ENCODE results near the gene STUM.

STUM gene

GRCh38 chr1:226625832-226626576, 77.4 kb downstream of the STUM start:
- no peaks in the 10 kb centered on the region for H3K4me1 ChIP-seq (ENCODE audit: control insufficient read depth, insufficient read depth, low read length)
- no peak overlapping the region for H3K27ac ChIP-seq (ENCODE audit: low read length)
- H3K36me3 ChIP-seq (ENCODE audit: control insufficient read depth, insufficient read depth, low read length) = no peaks in the 10 kb centered on the region
- H3K4me3 ChIP-seq (ENCODE audit: low read length) = no peak overlapping the region
- peaks cover 3% of the 10 kb centered on the region; the same call in 1 of the 2 replicates for H3K27me3 ChIP-seq (ENCODE audit: control insufficient read depth, insufficient read depth, low read length)
- DNase-seq (ENCODE audit: low read depth, low spot score) = no peak
- no peaks in the 10 kb centered on the region for H3K9me3 ChIP-seq (ENCODE audit: control insufficient read depth, insufficient read depth, low read length)
- no CpG with 5 or more reads among the region's 10 CpGs for WGBS (ENCODE audit: insufficient coverage, insufficient read length)

GRCh38 chr1:226626577-226626956, 78.0 kb downstream of the STUM start:
- no peaks in the 10 kb centered on the region for H3K36me3 ChIP-seq (ENCODE audit: control insufficient read depth, insufficient read depth, low read length)
- no peaks in the 10 kb centered on the region for H3K4me1 ChIP-seq (ENCODE audit: control insufficient read depth, insufficient read depth, low read length)
- H3K27ac ChIP-seq (ENCODE audit: low read length) = no peak overlapping the region
- no CpG with 5 or more reads among the region's 11 CpGs for whole genome bisulfite sequencing (ENCODE audit: insufficient coverage, insufficient read length)
- peaks cover 3% of the 10 kb centered on the region; the same call in 1 of the 2 replicates for H3K27me3 ChIP-seq (ENCODE audit: control insufficient read depth, insufficient read depth, low read length)
- no peak for DNase-seq (ENCODE audit: low read depth, low spot score)
- no peak overlapping the region for H3K4me3 ChIP-seq (ENCODE audit: low read length)
- no peaks in the 10 kb centered on the region for H3K9me3 ChIP-seq (ENCODE audit: control insufficient read depth, insufficient read depth, low read length)

GRCh38 chr1:226627050-226627755, 78.6 kb downstream of the STUM start:
- no peaks in the 10 kb centered on the region for H3K4me1 ChIP-seq (ENCODE audit: control insufficient read depth, insufficient read depth, low read length)
- WGBS (ENCODE audit: insufficient coverage, insufficient read length) = no CpG with 5 or more reads among the region's 6 CpGs

GRCh38 chr1:226627924-226628611, 79.5 kb downstream of the STUM start:
- Histone ChIP-seq H3K36me3 (ENCODE audit: control insufficient read depth, insufficient read depth, low read length) (no peaks in the 10 kb centered on the region), H3K9me3 (ENCODE audit: control insufficient read depth, insufficient read depth, low read length) (no peaks in the 10 kb centered on the region)
- no CpG with 5 or more reads among the region's 11 CpGs for WGBS (ENCODE audit: insufficient coverage, insufficient read length)

More at GRCh38 chr1:226627050-226627755, 78.6 kb downstream of the STUM start:
- Histone ChIP-seq H3K9me3 (ENCODE audit: control insufficient read depth, insufficient read depth, low read length) (no peaks in the 10 kb centered on the region), H3K27ac (ENCODE audit: low read length) (no peak overlapping the region), H3K4me3 (ENCODE audit: low read length) (no peak overlapping the region), H3K27me3 (ENCODE audit: control insufficient read depth, insufficient read depth, low read length) (peaks cover 3% of the 10 kb centered on the region; the same call in 1 of the 2 replicates), H3K36me3 (ENCODE audit: control insufficient read depth, insufficient read depth, low read length) (no peaks in the 10 kb centered on the region)
- no peak for DNase-seq (ENCODE audit: low read depth, low spot score)

GRCh38 chr1:226628612-226629155, 80.1 kb downstream of the STUM start:
- Histone ChIP-seq H3K9me3 (ENCODE audit: control insufficient read depth, insufficient read depth, low read length) (no peaks in the 10 kb centered on the region), H3K27ac (ENCODE audit: low read length) (no peak overlapping the region), H3K4me1 (ENCODE audit: control insufficient read depth, insufficient read depth, low read length) (no peaks in the 10 kb centered on the region), H3K4me3 (ENCODE audit: low read length) (no peak overlapping the region), H3K36me3 (ENCODE audit: control insufficient read depth, insufficient read depth, low read length) (no peaks in the 10 kb centered on the region), H3K27me3 (ENCODE audit: control insufficient read depth, insufficient read depth, low read length) (peaks cover 3% of the 10 kb centered on the region; the same call in 1 of the 2 replicates)
- no peak for DNase-seq (ENCODE audit: low read depth, low spot score)
- WGBS (ENCODE audit: insufficient coverage, insufficient read length) = no CpG with 5 or more reads among the region's 10 CpGs

More at GRCh38 chr1:226627924-226628611, 79.5 kb downstream of the STUM start:
- no peaks in the 10 kb centered on the region for H3K4me1 ChIP-seq (ENCODE audit: control insufficient read depth, insufficient read depth, low read length)
- H3K4me3 ChIP-seq (ENCODE audit: low read length) = no peak overlapping the region
- peaks cover 3% of the 10 kb centered on the region; the same call in 1 of the 2 replicates for H3K27me3 ChIP-seq (ENCODE audit: control insufficient read depth, insufficient read depth, low read length)
- no peak for DNase-seq (ENCODE audit: low read depth, low spot score)
- no peak overlapping the region for H3K27ac ChIP-seq (ENCODE audit: low read length)

GRCh38 chr1:226629210-226629895, 80.8 kb downstream of the STUM start:
- WGBS (ENCODE audit: insufficient coverage, insufficient read length) = no CpG with 5 or more reads among the region's 18 CpGs
- Histone ChIP-seq H3K27ac (ENCODE audit: low read length) (no peak overlapping the region), H3K27me3 (ENCODE audit: control insufficient read depth, insufficient read depth, low read length) (peaks cover 3% of the 10 kb centered on the region; the same call in 1 of the 2 replicates), H3K9me3 (ENCODE audit: control insufficient read depth, insufficient read depth, low read length) (no peaks in the 10 kb centered on the region), H3K36me3 (ENCODE audit: control insufficient read depth, insufficient read depth, low read length) (no peaks in the 10 kb centered on the region), H3K4me3 (ENCODE audit: low read length) (no peak overlapping the region), H3K4me1 (ENCODE audit: control insufficient read depth, insufficient read depth, low read length) (no peaks in the 10 kb centered on the region)
- DNase-seq (ENCODE audit: low read depth, low spot score) = no peak

- peaks cover 3% of the 10 kb centered on the region; the same call in 1 of the 2 replicates for H3K27me3 ChIP-seq (ENCODE audit: control insufficient read depth, insufficient read depth, low read length)
- WGBS (ENCODE audit: insufficient coverage, insufficient read length) = no CpG with 5 or more reads among the region's 6 CpGs
- no peak overlapping the region for H3K27ac ChIP-seq (ENCODE audit: low read length)
- no peaks in the 10 kb centered on the region for H3K36me3 ChIP-seq (ENCODE audit: control insufficient read depth, insufficient read depth, low read length)
- DNase-seq (ENCODE audit: low read depth, low spot score) = no peak
- no peak overlapping the region for H3K4me3 ChIP-seq (ENCODE audit: low read length)
- H3K4me1 ChIP-seq (ENCODE audit: control insufficient read depth, insufficient read depth, low read length) = no peaks in the 10 kb centered on the region
- no peaks in the 10 kb centered on the region for H3K9me3 ChIP-seq (ENCODE audit: control insufficient read depth, insufficient read depth, low read length)
Observed at GRCh38 chr1:226629896-226630550, 81.5 kb downstream of the STUM start.

GRCh38 chr1:226630592-226630991, 82.0 kb downstream of the STUM start:
- no peaks in the 10 kb centered on the region for H3K36me3 ChIP-seq (ENCODE audit: control insufficient read depth, insufficient read depth, low read length)
- DNase-seq (ENCODE audit: low read depth, low spot score) = no peak
- no peak overlapping the region for H3K27ac ChIP-seq (ENCODE audit: low read length)
- H3K4me1 ChIP-seq (ENCODE audit: control insufficient read depth, insufficient read depth, low read length) = no peaks in the 10 kb centered on the region
- no peaks in the 10 kb centered on the region for H3K9me3 ChIP-seq (ENCODE audit: control insufficient read depth, insufficient read depth, low read length)
- peaks cover 3% of the 10 kb centered on the region; the same call in 1 of the 2 replicates for H3K27me3 ChIP-seq (ENCODE audit: control insufficient read depth, insufficient read depth, low read length)
- WGBS (ENCODE audit: insufficient coverage, insufficient read length) = no CpG with 5 or more reads among the region's 3 CpGs
- H3K4me3 ChIP-seq (ENCODE audit: low read length) = no peak overlapping the region

- no peak overlapping the region for H3K4me3 ChIP-seq (ENCODE audit: low read length)
- no peak for DNase-seq (ENCODE audit: low read depth, low spot score)
- no CpG with 5 or more reads among the region's 10 CpGs for WGBS (ENCODE audit: insufficient coverage, insufficient read length)
- H3K4me1 ChIP-seq (ENCODE audit: control insufficient read depth, insufficient read depth, low read length) = no peaks in the 10 kb centered on the region
- peaks cover 3% of the 10 kb centered on the region; the same call in 1 of the 2 replicates for H3K27me3 ChIP-seq (ENCODE audit: control insufficient read depth, insufficient read depth, low read length)
- H3K36me3 ChIP-seq (ENCODE audit: control insufficient read depth, insufficient read depth, low read length) = no peaks in the 10 kb centered on the region; the same call in 1 of the 2 replicates
- no peak overlapping the region for H3K27ac ChIP-seq (ENCODE audit: low read length)
- no peaks in the 10 kb centered on the region for H3K9me3 ChIP-seq (ENCODE audit: control insufficient read depth, insufficient read depth, low read length)
Observed at GRCh38 chr1:226631229-226632000, 82.9 kb downstream of the STUM start.

Measured in iPS DF 6.9 (cell line).